H4 (cell line): ENCODE measurements around the gene PARP11. TPM values are rescaled to one million over a fixed set of nuclear protein-coding genes. Genes with fewer than 3 reads are reported as not detected.

Source experiments
- DNase-seq: peaks from one replicate; pipeline ENCODE4 v3.0.0-alpha.2; 2015; ENCODE audit warnings: low spot score
- total RNA-seq: library from RNA; depleted of rRNA; stranded (reverse); fragments of >200 nt; shearing (Covaris generic); gene quantifications from 2 replicates; pipeline ENCODE4 v1.2.3, GENCODE V29; 2014

The PARP11 gene
- total RNA-seq, 1 experiment from 2014 or later = 6.0 TPM

DNA sequence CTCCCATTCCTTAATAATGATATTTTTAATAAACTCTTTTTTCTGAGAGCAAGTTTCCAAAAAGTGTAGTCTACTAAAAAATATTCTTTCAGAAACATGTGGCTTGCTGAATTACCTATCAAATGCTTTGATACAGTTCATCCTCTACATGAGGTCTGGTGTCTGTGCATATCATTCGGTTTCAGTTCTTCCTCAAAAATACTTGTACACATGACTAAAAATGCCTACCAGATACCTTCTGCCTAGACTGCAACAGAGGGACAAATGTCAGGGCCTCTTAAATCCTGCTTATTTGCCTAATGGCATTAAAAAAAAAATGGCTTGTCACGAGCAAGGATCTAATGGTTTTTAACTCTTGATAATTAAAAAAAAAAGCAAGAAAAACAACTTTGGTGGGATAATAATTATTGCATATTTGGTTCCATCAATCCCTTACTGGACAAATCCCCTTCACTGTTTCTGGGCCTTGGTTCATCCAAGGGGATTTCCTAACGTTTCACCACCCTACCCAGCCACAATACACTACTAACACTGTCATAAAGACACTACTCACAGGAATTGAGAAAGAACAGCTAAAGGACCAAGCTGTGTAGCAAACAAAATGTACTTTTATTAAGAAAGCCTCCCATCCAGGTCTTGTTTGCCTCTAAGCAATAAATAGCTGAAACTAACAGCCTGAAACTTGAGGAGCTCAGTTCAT lies 45.7 kb downstream of the PARP11 start:
- DNase-seq = no peak

DNA sequence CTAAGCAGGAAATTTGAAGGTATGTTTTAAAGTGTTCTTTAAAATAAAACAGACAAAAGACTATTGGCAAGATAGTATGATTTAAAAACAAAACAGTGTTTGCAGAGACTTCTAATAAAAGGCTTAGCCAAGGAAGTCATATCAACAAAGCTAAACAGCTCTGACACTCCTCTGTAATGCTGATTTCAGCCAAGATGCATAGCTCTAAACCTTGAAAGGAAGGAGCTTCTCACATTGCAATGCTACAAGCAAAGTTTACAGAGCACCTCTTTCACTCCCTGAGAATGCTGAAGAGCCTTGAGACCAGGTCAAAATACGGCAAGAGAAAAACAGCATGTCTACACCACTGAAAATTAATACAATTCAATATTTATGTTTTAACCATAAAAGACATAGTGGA lies 51.8 kb downstream of the PARP11 start:
- no peak for DNase-seq

DNA sequence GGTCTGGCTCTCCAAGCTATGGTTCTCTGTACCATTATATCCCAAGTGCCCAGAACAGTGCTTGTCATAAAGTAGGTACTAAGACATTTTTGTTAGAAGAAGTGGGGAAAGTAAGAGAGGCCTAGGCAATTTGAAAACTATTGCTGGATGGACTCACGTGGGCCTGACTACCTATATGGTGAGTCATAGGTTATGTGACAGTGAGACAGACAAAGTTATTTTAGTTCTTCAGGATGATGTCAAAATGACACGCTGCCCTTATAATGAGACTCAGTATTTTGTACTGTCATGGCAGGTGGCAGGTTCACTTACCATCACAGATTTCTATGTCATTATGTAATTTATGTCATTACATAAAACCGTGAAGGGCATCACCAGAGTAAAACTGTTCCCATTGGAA lies 53.1 kb downstream of the PARP11 start:
- no peak for DNase-seq

DNA sequence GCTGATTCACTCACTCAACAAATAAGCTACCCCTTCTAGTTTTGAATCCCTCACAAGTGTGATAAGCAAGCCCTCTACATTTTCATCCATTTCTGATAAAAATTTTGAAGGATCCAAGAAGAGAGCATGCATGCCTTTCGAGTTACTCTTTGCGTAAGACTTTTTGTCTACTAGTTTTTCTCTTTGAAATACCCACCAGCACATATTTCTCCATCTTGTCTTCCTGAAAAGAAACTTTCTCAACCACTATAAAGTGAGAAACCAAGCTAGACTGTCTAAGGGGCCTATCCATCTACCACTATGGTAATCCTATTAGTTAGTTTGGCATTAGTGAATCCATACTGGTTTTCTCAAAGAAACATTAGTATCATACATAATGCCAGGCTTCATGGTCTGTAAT lies 56.9 kb downstream of the PARP11 start:
- no peak for DNase-seq

DNA sequence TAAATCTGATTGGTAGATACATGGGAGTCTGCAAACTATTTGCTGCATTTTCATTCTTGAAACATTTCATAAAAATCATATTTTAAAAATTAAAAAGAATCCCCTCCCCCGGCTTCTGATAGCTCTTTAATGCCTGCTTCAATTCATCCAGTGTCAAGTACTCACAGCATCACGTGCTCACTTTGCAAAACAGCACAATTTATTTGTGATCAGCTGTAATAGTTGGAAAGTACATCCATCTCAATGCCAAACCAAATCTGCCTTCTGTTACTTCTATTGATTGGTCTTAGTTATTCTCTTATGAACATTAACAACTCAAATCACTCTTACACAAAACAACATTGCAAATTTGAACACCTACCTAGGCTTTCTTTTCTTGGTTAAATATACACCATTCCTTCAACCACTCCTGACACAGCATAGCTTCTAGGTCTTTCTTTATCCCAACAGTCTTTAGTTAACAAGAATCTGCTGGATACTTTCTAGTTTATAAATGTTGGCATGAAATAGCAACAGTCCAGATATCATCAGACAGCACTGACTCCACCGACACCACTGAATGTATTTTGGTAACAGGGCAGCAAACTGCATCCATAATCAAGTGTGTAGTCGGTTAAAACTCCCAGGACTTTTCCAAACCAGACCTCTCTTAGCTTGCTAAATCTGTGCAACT lies 58.0 kb downstream of the PARP11 start:
- no peak for DNase-seq

DNA sequence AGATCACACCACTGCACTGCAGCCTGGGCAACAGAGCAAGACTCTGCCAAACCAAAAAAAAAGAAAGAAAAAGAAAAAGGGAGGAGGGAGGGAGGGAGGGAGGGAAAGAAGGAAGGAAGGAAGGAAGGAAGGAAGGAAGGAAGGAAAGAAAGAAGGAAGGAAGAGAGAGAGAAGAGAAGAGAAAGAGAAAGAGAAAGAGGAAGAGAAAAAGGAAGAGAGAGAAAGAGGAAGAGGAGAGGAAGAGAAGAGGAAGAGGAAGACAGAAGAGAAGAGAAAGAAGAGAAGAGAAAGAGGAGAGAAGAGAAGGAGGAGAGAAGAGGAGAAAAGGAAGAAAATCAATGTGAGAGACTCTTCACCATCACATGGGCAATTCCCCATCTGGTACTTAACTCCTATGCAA lies 62.7 kb downstream of the PARP11 start:
- DNase-seq = no peak

DNA sequence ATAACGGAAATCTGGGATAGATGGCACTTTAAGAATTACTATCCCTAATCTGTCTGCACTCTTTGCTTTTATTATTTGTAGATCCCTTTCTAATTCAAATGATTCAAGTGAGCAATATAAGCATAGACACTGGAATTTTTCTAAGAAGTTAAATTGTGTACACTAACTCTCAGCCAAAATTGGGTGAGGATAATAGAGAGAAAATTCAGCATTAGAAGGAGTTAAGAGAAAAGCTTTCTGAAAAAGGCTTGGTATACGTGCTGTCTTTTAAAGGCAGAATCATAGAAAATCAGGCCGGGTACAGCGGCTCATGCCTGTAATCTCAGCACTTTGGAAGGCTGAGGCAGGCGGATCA lies 63.2 kb downstream of the PARP11 start:
- DNase-seq = no peak

DNA sequence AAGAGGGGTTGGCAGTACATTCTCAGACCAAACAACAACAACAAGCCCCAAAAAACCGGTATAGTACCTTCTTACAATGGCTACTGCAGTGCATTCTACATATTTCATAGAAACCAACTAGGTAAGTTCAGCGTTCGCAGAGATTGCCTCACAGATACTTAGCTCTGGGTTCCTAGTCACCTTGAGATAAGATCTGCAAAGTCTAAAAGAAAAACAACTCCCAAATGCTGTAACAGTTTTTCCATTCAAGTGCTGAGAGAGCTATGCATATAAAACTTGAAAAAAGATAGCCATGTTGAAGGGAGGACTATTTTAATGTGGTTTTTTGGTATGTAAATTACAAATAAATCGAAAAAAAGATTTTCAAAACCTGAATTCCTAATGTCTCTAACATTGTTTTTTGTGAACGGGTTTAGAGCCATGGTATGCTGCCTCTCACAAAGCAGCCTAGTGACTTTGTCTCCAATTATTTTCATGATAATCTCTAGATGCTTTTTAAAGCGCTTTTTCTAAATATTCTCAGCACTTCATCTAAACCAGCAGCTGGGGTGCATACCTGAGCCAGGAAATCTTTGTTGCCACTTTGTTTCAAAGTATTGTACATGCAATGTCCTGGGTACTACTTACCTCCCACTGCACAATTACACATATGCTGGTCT lies 63.7 kb downstream of the PARP11 start:
- DNase-seq = no peak

DNA sequence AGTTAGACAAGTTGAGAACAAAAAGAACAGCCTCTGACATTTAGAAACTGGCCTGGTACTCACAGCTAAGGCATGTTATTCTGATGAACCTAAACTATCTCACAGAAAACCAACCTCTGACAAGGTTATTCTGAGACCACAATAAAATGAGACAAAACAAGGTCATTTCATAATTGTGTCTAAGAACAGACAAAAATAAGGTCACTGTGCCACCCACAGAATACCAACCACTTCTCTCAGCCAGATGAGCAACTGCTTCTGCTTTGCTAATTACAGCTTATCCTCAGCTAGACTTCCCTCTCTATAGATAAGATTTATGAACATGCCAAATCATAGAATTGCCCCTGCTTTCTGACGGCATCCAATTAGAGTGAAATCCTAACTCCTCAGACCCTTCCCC lies 68.1 kb downstream of the PARP11 start:
- no peak for DNase-seq

DNA sequence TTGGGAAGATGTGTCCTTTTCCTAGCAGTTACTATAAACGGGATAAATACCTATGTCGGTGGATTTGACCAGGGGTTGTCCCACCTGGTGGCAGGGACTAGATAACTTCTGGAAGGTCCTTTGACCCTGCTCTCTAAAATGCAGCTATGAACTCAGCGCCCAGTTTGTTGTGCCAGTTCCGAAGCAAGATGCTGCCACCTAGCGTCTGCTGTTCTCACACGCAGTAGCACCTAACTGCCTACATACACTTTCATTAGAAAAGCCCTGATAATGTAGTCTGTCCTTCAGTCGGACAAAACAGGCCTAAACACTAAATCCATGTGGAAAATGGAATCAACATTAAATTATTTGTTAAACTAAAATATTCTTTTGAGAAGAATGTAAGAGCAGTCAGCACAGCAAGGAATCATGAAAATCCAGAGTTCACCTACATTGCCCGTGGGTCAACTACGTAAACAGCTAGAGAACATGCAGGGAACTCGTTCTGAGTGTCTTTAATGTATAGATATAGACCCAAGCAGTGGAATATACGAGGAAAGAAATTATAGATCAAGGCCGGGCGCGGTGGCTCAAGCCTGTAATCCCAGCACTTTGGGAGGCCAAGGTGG lies 69.2 kb downstream of the PARP11 start:
- DNase-seq = peak; percentile 72

DNA sequence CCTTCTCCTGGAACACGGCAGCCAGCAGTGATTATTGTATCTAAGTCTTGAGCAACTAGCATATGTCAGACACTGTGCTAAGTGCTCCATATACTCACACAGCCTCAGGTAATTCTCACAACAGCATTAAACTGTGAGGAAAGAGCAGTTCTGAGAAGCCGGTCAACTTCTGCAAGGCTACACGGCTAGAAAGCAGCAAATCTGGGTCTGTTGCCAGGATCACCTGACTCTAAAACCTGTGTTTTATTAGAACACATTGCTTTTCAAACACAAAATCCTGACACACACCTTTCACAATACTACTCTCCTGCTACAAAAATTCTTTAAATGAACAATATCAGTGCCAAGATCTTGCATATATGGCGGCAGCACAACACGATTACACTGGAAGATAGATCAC lies 70.5 kb downstream of the PARP11 start:
- DNase-seq = no peak

DNA sequence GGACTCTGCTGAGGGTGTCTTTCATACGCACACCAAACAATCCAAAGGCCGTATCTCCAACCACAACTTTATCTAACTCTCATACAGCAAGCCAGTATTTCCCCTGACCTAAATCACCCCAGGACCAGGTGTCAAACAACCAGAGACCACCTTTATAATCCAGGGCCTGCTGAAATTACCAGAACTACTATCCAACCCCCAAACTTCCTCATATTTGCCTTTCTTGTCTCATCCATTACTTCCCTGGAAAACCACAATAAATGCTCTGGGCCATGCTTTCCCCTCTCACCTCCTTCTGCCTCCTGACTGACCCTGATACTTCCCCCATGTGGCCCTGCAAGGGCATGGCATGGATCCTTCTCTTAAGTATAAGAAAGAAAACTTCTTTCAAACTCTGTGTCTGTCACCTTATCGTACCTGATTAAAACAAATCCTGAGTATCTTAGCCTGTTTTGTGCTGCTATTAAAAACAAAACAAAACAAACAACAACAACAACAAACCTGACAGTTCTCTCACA lies 75.6 kb downstream of the PARP11 start:
- peak; percentile 38 for DNase-seq

DNA sequence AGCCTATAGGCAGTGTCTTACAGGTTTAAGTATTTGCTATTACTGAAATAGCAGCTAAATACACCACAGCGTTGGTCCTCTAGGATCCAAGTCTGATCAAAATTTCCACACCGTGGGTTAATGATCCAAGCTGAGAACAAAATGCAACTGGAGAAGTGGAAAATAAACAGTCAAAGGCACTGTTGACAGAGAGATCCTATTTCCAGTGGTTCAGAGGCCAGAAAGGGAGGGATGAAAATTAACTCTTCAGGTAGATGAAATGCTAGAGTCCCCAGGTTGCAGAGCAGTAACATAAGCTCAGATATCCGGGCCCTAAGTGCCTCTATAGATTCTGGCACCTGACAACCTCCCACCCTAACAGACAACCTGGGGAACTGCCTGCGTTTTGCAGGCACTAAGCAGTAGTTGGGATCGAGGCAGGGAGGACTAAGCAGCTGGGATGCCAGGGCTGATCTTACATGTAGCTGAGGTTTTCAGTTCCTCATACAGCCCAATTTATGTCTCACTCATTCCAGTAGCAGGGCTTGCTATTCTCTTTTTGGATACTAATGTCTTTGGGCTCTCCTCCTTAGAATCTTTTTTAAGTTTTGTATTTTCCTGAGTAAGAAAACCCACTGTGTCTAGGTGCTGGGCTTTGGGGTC lies 77.6 kb downstream of the PARP11 start:
- no peak for DNase-seq

DNA sequence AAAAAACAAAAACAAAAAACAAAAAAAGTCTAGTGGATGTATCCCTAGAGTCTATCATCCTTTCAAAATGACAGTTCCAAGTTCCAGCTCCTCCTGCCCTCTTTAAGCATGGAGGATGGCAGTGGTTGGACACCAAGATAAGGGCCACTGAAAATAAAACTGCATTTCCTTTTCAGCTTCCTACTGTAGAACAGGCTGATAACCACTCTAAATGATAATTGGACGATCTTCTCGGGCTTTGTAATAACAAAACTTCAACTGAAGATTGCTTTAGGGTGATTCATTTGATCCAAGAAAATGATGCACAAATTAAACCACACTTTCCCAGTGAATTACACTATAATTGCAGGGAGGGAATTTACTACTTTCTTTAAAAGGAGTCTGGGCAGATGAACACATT lies 78.1 kb downstream of the PARP11 start:
- no peak for DNase-seq

DNA sequence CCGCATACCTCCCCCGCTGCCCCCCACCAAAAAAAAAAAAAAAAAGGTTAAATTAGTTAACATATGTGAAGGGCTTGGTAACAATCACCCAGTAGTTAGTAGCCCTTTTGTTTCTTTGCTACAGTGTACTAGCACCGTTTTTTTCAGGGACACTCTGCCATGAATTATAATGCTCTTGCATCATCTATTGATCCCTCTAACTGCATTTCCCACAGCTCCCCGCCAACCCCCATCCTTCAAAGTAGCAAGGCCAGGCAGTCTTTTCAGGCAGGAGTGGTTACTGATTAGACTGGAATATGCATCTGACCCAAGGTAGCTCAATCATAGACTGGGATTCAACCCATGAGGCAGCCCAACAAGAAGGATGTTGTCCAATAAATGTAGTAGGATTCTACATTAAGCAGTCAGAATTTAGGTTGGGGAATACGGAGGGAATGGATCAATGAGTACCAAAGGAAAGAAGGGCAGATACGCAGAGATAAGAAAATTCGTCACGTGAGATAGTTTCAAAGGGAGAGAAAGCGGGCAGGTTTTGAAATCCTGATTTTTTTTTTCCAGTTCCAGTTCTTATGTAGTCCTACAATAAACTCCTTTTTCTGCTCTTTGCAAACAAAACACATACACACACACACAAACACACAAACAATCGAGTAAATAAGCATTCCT lies 80.4 kb downstream of the PARP11 start:
- no peak for DNase-seq

DNA sequence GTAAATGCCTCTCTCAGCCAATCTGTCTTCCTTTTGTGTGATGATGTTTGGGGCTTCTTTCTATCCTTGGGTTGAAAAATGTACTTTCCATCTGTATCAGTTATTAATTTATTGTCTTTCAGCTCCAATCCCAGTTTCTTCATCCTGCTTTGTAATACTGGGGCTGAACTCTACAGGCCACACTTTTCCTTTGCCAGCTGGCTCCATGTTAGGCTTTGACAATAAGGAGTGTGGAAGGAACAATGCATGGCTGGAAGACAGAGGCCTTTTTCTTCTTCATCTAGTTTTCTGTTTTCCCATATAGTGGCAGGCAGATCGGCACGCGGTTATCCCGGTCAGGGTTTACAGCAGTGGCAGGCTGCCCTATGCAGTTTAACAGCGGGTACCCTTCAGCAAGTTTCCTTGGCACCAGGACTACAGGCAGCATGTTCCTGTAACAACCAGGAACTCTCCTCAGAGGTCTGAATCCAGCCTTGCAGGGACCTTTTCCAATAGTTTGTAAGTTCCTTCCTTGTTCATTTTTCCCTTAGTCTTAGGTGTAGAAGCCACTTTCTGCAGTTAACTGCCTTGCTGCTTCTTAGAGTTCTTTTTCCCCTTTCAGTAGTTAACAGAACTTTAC lies 81.8 kb downstream of the PARP11 start:
- DNase-seq = no peak

DNA sequence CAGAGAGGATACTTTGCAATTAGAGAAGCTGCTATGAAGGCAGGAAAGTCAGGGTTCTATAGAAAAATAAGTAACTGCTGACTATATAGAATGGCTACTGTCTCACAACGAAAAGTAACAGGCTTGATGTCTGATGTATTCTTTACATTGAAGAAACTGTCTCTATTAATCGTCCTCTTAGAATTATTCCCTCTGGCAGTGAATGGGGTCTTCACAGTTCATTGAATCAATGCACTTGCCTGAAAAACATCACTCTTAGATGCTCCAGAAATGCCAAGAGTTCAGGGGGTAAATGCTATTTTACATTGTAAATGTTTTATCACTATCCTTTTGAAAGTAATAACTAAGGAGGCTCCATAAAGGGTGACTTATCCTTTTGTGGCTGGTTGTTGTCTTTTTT lies 82.6 kb downstream of the PARP11 start:
- no peak for DNase-seq

DNA sequence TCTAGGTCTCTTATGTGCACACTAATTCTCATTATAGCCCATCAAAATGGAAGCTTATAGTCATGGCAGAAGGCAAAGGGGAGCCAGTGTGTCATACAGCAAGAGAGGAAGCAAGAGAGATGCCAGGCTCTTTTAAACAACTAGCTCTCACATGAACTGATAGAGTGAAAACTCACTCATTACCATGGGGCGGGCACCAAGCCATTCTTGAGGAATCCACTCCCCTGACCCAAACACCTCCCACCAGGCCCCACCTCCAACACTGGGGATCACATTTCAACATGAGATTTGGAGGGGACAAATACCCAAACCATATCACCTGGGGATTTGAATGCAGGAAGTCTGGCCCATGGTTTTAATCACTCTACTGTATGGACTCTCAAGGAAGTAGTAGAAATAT lies 83.4 kb downstream of the PARP11 start:
- DNase-seq = no peak

DNA sequence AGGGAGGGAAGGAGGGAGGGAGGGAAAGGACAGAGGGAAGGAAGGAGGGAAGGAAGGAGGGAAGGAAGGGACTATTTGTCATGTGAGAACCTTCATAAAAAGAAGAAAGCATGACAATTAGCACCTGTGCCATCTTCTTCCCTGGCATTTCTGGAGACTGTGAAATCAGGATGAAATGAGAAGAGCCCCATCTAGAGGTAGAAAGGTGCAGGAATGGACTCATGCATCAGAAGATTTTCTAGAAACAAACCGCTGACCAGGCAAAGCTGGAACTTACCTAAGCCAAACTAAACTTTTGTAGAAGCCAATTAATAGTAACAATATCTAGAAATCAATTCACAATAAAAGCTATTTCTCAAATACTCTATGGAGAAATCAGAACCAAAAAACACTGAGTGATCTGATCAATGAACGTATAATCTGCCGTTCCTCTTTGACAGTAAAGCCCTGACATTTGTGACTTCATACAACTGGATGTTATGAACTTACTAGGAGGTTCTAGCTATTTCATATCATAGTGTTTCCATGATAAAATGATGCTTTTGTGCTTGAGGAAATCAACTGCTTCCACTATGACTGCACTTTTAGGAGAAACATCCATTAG lies 95.9 kb downstream of the PARP11 start:
- peak; percentile 42 for DNase-seq

DNA sequence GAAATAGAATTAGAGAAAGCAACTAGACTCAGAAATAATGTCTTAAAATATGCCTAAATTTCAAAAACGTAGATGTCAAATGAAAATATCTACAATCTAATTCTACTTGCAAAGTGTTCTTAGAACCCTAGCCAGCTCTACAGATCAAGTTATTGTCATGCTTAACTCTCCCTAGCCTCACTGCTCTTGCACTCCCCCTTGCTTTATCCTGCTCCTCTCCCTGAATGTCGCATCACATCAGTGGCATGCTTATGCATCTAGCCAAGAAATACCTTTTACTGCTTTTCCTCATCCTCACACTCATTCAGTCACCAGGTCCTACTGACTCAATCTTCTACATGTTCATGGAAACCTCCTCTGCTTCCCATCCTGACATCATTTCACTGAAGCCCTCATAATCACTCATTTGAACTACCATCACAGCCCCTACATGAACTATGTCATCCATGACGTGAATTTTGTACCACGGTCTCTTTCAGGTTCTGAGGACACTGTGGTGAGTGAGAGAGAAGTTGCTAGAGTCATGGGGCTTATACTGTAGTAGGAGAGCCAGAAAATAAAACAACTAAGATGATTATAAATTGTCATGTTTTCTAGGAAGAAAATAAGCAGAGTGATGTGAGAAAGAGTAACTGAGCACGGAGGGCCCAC lies 97.7 kb downstream of the PARP11 start:
- DNase-seq = no peak
